ENCODE results near the gene BIRC5. TPM values are rescaled to one million over a fixed set of nuclear protein-coding genes. Genes with fewer than 3 reads are reported as not detected.

Gene BIRC5
- total RNA-seq, 3 donors from 2014 or later, result 2.4 to 22.4 (median 4.7) TPM

DNA sequence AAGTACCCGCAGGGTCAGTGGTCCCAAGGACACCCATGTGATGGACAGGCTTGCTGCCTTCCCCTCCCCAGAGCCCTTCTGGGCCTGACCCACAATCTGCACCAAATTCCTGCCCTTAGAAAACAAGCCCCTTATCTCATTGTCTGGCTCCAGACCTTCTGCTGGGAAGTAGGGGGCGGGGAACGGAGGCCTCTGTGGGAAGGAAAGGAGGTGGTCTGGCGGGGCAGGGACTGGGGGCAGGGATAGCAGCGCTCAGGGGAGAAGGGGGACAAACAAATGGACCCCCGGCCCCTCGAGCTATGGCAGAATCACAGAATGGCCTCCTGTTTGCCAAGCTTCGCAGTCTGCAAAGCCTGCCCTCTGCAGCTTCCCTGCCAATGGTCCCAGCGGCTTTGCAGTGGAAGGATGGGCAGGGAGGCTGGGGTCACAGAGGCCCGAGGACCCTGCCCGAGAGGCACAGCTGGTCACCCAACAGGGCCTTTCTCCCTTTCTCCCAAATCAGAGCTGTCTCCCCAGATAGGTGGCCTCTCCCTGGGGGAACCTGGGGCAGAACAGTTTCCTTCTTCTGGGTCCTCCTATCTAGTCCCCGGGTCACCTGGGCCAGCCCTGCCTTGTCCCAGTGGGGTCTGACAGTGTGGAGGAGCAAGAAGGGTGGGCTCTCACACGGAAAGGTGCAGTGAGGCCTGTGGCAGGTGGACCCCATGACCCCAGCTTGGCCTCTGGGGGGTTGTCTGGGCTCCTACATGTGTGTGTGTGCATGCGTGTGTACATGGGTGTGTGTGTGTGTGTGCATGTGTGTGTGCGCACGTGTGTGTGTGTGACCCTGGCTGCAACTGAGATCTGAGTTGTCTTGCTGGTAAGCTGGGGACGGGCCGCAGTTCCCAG lies 42.9 kb downstream of the BIRC5 start:
- DNase-seq (no peak), ATAC-seq (no peak)
- intact Hi-C loops (cut with DNase I, micrococcal nuclease), result loop anchor here in 1 of 2 donors (10.0 kb wide), 1 partner anchor 168 kb away; no protein-coding TSS in a partner anchor
- Histone ChIP-seq H3K4me3 (no peak overlapping the region), H3K36me3 (ENCODE audit: low read depth) (no peaks in the 10 kb centered on the region), H3K4me1 (ENCODE audit: low read depth) (peaks cover 7% of the 10 kb centered on the region), H3K9me3 (no peaks in the 10 kb centered on the region)
- TF ChIP-seq, protein P1, sequence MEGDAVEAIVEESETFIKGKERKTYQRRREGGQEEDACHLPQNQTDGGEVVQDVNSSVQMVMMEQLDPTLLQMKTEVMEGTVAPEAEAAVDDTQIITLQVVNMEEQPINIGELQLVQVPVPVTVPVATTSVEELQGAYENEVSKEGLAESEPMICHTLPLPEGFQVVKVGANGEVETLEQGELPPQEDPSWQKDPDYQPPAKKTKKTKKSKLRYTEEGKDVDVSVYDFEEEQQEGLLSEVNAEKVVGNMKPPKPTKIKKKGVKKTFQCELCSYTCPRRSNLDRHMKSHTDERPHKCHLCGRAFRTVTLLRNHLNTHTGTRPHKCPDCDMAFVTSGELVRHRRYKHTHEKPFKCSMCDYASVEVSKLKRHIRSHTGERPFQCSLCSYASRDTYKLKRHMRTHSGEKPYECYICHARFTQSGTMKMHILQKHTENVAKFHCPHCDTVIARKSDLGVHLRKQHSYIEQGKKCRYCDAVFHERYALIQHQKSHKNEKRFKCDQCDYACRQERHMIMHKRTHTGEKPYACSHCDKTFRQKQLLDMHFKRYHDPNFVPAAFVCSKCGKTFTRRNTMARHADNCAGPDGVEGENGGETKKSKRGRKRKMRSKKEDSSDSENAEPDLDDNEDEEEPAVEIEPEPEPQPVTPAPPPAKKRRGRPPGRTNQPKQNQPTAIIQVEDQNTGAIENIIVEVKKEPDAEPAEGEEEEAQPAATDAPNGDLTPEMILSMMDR (IDR thresholded peaks at IDR 0.05), result no peak

DNA sequence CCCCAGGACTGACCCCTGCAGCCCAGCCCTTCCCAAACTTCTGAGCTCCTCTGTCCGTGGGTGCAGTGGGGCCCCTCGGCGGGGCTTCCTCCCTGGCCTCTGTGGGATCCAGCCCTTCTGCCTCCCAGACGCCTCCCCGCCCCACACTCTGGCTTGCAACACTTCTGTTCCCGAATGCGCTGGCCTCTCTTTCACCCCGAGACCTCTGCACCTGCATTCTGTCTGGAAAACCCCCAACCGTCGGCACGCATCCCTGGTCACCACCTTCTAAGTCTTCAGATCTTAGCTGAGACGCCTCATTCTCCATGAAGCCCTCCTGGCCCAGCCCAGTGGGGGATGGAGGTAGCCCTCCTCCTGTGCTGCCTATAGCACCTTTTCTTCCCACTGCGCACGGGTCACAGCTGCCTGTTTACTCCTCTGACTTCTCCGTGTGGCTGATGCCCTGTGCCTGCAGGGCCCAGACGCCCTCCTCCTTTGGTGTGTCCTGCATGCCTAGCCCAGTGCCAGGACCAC lies 43.8 kb downstream of the BIRC5 start:
- Histone ChIP-seq H3K4me1 (ENCODE audit: low read depth) (peaks cover 7% of the 10 kb centered on the region), H3K4me3 (no peak overlapping the region), H3K9me3 (no peaks in the 10 kb centered on the region), H3K36me3 (ENCODE audit: low read depth) (no peaks in the 10 kb centered on the region)
- TF ChIP-seq, protein P1 (IDR thresholded peaks at IDR 0.05), result no peak
- DNase-seq (no peak), ATAC-seq (peak; percentile 10)
- intact Hi-C loops (cut with DNase I, micrococcal nuclease), result loop anchor here in 1 of 2 donors (10.0 kb wide), 1 partner anchor 167 kb away; no protein-coding TSS in a partner anchor

DNA sequence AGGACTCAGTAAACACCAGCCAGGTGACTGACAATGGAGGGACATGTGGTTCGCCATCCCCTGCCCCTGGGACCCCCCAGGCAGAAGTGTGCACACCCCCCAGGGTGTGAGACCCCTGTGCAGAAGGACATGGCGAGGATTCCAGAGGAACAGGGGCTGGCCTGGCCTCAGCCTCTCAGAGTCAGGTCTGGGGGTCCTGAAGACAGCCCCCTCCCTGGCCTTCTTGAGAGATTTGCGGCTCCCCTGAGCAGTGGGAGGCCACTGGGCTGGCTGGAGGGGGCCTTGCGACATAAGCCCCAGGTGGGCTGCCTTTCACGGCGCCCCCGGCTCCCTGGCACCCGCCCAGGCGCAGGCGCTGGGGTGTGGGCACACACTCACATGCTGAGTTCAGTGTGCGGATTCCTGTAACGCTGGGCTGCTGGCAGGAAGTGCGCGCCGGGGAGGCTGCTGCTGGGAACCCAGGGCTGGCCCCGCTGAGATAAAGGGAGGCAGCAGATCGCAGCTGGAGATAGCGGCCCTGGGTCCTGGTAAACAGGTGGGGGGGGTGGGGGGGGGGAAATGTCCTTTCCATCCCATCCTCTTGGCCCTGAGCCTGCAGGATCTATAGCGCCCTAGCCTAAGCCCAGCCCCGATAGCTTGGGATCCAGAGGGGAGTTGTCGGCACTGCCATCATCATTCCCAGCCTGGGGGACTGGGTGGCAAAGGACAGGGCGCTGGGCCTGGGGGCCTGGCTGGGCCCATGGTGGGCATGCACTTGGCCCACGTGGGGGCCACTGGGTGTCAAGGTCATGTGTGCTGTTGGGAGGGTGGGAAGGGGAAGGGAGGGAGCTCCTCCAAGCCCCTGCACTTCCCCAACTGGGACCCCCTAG lies 44.5 kb downstream of the BIRC5 start:
- H3K4me1 ChIP-seq (ENCODE audit: low read depth), result peaks cover 4% of the 10 kb centered on the region

DNA sequence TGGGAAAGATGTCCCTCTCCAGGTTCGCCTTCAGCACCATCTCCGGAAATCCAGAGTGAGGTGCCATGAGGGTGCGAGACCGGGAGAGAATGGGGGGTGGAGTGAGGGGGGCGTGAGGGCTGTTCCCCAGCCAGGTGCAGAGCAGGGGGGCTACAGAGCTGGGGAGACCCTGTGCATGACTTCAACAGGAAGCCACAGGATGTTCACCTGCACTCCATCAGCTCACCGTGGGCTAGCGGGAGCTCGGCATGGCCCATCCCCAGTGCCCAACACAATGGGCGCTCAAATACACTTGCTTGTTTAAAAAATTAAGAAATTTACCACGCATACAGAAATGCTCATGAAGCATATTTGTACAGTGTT lies 45.1 kb downstream of the BIRC5 start:
- intact Hi-C loops (cut with DNase I, micrococcal nuclease), result loop anchor here in 1 of 2 donors (10.0 kb wide), 1 partner anchor 166 kb away; no protein-coding TSS in a partner anchor
- H3K4me1 ChIP-seq (ENCODE audit: low read depth), result peaks cover 4% of the 10 kb centered on the region
- no peak for ATAC-seq

More for the DNA sequence above, 44.5 kb downstream of the BIRC5 start:
- Histone ChIP-seq H3K4me3 (no peak overlapping the region), H3K36me3 (ENCODE audit: low read depth) (no peaks in the 10 kb centered on the region), H3K9me3 (no peaks in the 10 kb centered on the region)
- DNase-seq (peak in 2 of 3 donors; percentile 35 to 87), ATAC-seq (peak; percentile 52)
- intact Hi-C loops (cut with DNase I, micrococcal nuclease), result loop anchor here in 1 of 2 donors (10.0 kb wide), 1 partner anchor 166 kb away; no protein-coding TSS in a partner anchor
- TF ChIP-seq, protein P1 (IDR thresholded peaks at IDR 0.05), result no peak

More for the DNA sequence above, 45.1 kb downstream of the BIRC5 start:
- Histone ChIP-seq H3K9me3 (no peaks in the 10 kb centered on the region), H3K36me3 (ENCODE audit: low read depth) (no peaks in the 10 kb centered on the region), H3K4me3 (no peak overlapping the region)
- no peak for DNase-seq
- TF ChIP-seq, protein P1 (IDR thresholded peaks at IDR 0.05), result no peak

Data from mucosa of descending colon (tissue), 3 donors.